SW480 (cell line): ENCODE data around the gene DLGAP1.
A peak's percentile ranks its signal among the peaks of the same experiment; 100 is the strongest.

Experiments
- DNase-seq: peaks from one replicate; pipeline ENCODE4 v3.0.0-alpha.2; 2016; ENCODE audit warnings: low spot score

DLGAP1 gene

GRCh38 chr18:3530807-3531206 is 924.3 kb downstream of the DLGAP1 start:
- DNase-seq = no peak

- DNase-seq = no peak
These were observed 925.5 kb downstream of the DLGAP1 start for GRCh38 chr18:3529601-3530000.

GRCh38 chr18:3529077-3529476 is 926.0 kb downstream of the DLGAP1 start:
- no peak for DNase-seq

GRCh38 chr18:3528231-3528630 is 926.9 kb downstream of the DLGAP1 start:
- no peak for DNase-seq

DNA sequence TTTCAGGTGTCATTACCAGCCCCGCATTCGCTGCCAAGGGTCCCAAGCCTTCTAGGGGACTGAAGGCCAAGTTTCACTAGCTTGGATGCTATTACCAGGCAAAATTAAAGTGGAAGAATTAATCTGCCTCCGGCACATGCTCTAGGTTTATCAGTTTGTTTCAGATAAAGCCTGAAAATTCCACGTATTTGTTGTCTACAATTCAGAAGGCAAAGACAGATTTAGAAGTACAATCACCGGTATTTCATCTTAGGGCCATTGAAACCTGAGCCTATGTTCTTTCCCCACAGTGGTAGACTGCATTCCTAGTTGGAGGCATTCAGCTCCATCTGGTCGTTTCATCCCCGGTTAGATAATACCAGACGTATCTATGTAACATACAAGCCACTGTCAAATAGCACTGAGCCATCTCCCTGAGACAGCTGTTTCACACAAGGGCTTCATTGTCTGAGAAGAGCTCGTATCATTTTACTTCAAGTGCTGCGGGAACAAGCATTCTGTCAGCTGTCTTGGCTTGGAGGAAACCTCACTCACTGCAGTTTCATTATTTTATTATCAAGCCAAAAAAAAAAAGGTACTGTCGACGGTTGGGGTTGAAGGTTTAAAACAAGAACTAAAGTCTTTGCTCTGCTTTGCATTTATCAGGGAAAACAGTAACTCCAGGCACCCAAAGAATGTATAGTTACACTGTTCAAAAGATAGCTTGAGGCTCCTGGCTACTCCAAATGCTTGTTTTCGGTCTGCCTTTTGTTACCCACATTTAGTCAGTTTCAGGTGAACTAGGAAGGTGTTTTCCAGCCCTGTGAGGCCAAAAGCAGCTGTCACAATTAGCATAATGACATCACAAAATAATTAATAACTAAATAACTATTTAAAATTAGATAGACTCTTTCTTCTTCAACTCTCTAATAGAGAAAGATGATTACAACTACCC is 928.4 kb downstream of the DLGAP1 start:
- DNase-seq = peak; percentile 95

DNA sequence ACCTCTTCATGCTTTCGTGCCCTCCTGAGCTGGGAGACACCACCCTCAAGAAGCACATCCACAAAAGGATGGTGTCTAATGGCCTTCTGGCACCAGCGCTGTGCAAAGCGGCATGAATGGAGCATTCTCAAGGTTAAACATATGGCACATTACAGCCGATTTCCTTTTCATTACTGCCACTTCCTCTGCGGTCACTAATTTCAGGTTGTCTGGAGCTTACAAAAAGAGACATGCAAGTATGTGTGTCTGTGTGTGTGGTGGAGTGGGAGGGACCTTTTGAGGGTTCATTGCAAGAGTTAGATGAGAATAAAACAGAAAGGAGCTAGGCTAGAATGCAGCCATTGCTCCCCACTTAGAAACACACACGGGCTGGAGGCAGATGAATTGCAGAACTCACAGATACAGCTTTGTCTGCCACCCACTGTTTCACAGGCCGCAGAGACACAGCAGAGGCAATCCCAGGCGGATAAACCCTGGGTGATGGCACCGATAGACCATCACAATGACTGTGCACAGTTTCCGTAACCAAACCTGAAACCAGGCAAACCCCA is 929.2 kb downstream of the DLGAP1 start:
- peak; percentile 83 for DNase-seq

GRCh38 chr18:3524706-3525105 is 930.4 kb downstream of the DLGAP1 start:
- no peak for DNase-seq

GRCh38 chr18:3520230-3521085 is 934.6 kb downstream of the DLGAP1 start:
- no peak for DNase-seq

- DNase-seq = peak; percentile 36
These were observed 940.5 kb downstream of the DLGAP1 start for GRCh38 chr18:3514312-3515216.

- DNase-seq = no peak
These were observed 941.6 kb downstream of the DLGAP1 start for GRCh38 chr18:3513481-3513880.

- peak; percentile 63 for DNase-seq
These were observed 943.1 kb downstream of the DLGAP1 start for GRCh38 chr18:3511980-3512379.

DNA sequence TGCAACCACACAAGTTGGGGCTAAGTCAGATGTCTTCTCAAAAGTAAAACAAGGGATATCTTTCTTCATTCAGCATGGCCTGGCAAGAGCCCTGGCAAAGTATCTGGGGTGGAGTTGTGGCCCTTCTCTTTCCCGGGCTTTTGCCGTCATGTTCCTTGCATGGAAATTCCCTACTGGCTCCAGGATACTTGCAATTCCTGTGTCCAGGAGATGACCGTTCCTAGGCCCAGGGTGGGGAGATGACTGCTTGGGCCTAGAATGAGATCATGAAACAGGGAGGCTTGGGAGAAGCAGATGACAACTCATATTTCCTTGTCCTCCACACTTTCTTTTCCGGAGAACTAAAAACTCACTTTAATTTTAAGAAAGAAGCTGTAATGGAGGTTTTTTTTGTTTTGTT is 944.2 kb downstream of the DLGAP1 start:
- DNase-seq = no peak

DNA sequence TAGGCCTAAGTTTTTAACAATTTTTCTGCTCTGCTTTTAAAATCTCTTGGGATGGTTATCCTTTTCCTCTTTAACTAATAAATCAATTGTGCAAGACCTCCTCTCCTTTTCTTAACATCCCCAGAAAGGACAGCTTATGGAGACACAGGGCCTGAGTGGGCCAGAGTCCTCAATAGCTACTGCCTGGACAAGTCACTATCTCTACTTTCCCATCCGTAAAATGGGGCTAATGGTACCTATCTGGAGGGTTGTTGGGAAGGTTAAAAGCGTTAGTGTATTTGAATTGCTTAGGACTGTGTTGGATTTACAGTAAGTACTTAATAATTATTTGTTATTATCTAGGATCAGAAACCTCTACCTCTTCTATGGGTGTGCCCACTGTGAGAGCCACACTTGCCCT is 945.1 kb downstream of the DLGAP1 start:
- no peak for DNase-seq

DNA sequence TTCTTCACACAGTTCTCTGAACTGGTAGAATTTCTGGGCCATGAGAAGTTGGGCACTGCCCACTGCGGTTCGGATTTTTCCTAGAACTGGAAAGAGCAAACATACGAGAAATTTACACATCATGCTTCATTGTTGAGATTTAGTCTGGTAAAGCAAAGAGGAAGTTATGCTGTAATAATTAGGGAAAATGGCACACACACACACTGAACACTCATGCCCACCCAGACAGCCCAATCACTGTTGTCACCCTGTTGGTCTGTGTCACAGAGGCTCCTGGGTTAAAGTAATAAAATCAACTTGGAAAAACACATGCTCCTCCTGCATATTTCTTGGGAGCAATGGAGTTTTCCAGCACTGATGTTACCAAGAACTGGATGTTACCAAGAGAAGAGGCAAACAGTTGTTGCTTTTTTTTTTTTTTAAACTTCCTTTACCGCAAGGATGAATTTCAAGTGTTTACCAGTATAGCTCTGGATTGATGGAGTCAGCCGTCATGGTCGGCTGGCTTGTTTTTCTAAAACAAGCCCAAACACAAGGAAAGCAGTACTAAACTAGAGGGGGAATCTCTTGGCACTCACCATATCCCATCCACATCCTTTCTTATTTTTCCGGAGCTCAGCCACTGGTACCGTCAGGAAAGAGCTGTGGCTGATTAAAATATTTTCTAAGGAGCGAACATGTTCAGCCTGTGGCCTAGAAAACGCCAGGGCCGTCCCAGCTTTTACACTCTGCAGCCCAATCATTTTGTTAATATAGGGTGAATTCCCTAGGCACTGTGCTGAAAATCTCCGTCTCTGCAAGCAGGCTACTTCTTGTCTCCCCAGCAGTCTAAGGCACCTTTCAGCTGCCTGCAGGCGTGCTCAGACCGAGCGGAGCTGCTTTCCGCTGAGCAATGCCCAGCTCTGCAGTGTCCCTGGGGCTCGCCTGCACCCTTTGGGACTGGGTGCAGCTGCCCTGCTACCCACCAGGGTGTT is 946.2 kb downstream of the DLGAP1 start:
- DNase-seq = no peak

- no peak for DNase-seq
These were observed 950.5 kb downstream of the DLGAP1 start for GRCh38 chr18:3504637-3505036.

DNA sequence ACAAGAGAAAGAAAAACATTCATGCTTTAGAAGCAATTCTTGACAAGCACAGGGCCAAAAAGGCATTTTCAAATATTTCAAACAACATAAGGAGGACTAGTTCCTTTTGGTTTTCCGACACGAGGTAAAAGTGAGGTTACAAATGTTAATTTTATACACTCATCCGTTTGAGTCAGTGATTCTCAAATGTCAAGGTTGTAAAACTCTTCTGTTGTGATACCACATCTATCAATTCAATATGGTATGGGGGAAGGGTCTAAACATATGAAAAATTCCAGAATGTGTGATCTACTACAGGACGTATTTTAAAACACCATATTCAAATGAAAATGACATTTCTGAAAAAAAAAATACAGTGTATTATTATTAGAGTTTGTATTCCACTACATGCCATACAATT is 952.5 kb downstream of the DLGAP1 start:
- DNase-seq = no peak

DNA sequence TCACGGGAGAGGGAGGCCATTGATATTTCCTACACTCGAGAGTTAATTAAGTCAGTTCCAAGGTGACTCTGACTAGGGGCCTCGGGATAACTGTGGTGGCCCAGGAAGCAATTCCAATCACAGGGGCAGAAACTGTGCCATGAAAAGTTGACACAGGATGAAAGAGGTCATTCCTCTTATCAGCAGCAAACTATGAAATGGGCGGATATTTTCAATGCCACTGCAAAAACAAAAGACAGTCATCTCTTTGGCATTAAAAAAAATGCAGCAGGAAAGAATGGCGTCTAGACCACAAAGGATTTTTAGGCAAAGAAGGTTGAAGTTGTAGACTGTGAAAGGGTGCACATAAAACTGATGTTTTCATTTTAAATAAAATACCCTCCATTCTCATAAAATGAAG is 955.1 kb downstream of the DLGAP1 start:
- DNase-seq = peak; percentile 8

GRCh38 chr18:3499501-3499900 is 955.6 kb downstream of the DLGAP1 start:
- DNase-seq = no peak

- peak; percentile 35 for DNase-seq
These were observed 956.2 kb downstream of the DLGAP1 start for GRCh38 chr18:3498698-3499471.
